HFF-Myc (cell line): ENCODE data around the gene PDK1.
"Not testable (repeated sequence)": the region's sequence is repeated elsewhere in the genome, so short reads cannot be mapped to it uniquely, and the experiment has no call there.

ENCODE experiments used
- DNase-seq: peaks from one replicate; pipeline ENCODE4 v3.0.0-alpha.2; 2011; ENCODE audit warnings: low read depth; ENCODE audit errors: extremely low read depth
- H3K4me3 ChIP-seq: replicated peaks from 2 replicates; pipeline ENCODE4 v1.5.1; 2011; ENCODE audit warnings: low read depth, mild to moderate bottlenecking, control low read depth, low read length
- CTCF ChIP-seq: IDR thresholded peaks from 2 replicates; pipeline ENCODE4 v1.5.1; 2012; ENCODE audit warnings: mild to moderate bottlenecking, low read depth, low read length, control low read depth; ENCODE audit errors: missing control alignments

The PDK1 gene

GRCh38 chr2:172513935-172514586 is 41.8 kb upstream of the PDK1 start:
- H3K4me3 ChIP-seq: no peak overlapping the region
- TF ChIP-seq CTCF: no peak
- no peak for DNase-seq

GRCh38 chr2:172516299-172516698 is 39.6 kb upstream of the PDK1 start:
- peak; percentile 9 for DNase-seq
- no peak overlapping the region for H3K4me3 ChIP-seq
- no peak for TF ChIP-seq CTCF

- no peak for DNase-seq
- TF ChIP-seq CTCF: no peak
- no peak overlapping the region for H3K4me3 ChIP-seq
Measured at GRCh38 chr2:172518995-172519394, 36.9 kb upstream of the PDK1 start.

GRCh38 chr2:172525601-172526000 is 30.3 kb upstream of the PDK1 start:
- no peak for TF ChIP-seq CTCF
- H3K4me3 ChIP-seq: no peak overlapping the region
- DNase-seq: no peak

- no peak for TF ChIP-seq CTCF
- H3K4me3 ChIP-seq: no peak overlapping the region
- no peak for DNase-seq
Measured at GRCh38 chr2:172531309-172531708, 24.6 kb upstream of the PDK1 start.

GRCh38 chr2:172532461-172532860 is 23.4 kb upstream of the PDK1 start:
- not testable (repeated sequence) for DNase-seq, H3K4me3 ChIP-seq

GRCh38 chr2:172533687-172534086 is 22.2 kb upstream of the PDK1 start:
- no peak for TF ChIP-seq CTCF
- DNase-seq: no peak
- no peak overlapping the region for H3K4me3 ChIP-seq
